ENCODE results near the gene ILRUN. TPM values are rescaled to one million over a fixed set of nuclear protein-coding genes. Genes with fewer than 3 reads are reported as not detected.
A peak's percentile ranks its signal among the peaks of the same experiment; 100 is the strongest.
"Not testable (repeated sequence)": the region's sequence is repeated elsewhere in the genome, so short reads cannot be mapped to it uniquely, and the experiment has no call there.

The ILRUN gene
- total RNA-seq (10 to 100 TPM; 29.4 to 59.8 (median 47.6) TPM), polyA plus RNA-seq (10 to 100 TPM; 40.2 to 86.5 TPM)
- long read RNA-seq, donor 1, full-length matches to known transcripts, result 5 of 34 reads
- long read RNA-seq, donor 1, partial matches to known transcripts, result 1 of 34 reads
- long read RNA-seq, donor 1, other reads (novel, unspliced or antisense), result 28 of 34 reads
- long read RNA-seq, donor 2, full-length matches to known transcripts, result 19 of 58 reads
- long read RNA-seq, donor 2, partial matches to known transcripts, result 39 of 58 reads
- long read RNA-seq, donor 2, other reads (novel, unspliced or antisense), result 0 of 58 reads
- long read RNA-seq, donor 3, full-length matches to known transcripts, result 25 of 48 reads
- long read RNA-seq, donor 3, partial matches to known transcripts, result 7 of 48 reads
- long read RNA-seq, donor 3, other reads (novel, unspliced or antisense), result 16 of 48 reads

GRCh38 chr6:34696739-34697543 lies at the start of gene ILRUN:
ILRUN (minus strand) TSS chr6:34696767; CDS start chr6:34696603, 164 bp downstream.
- H3K9me3 ChIP-seq, result no peaks in the 10 kb centered on the region
- 1% methylated on average over 40 to 44 of the region's 49 CpGs for WGBS, 3 donors

GRCh38 chr6:34745277-34746103 lies 48.9 kb upstream of the ILRUN start:
- H3K36me3 ChIP-seq, result no peaks in the 10 kb centered on the region
- no peaks in the 10 kb centered on the region for H3K4me1 ChIP-seq (ENCODE audit: insufficient read depth)
- H3K27ac ChIP-seq, result no peak overlapping the region
- WGBS, 3 donors, result 79 to 83% (median 82%) methylated on average over 10 of the region's 10 CpGs
- H3K9me3 ChIP-seq, result no peaks in the 10 kb centered on the region
- no peak overlapping the region for H3K4me3 ChIP-seq
- TF ChIP-seq CTCF (IDR thresholded peaks at IDR 0.05), result no peak
- TF ChIP-seq POLR2A (IDR thresholded peaks at IDR 0.05), result no peak
- TF ChIP-seq EP300 (IDR thresholded peaks at IDR 0.05), result no peak
- no peaks in the 10 kb centered on the region for H3K27me3 ChIP-seq
- no peak for DNase-seq
- intact Hi-C loops (cut with DNase I), result no loop called here

More at GRCh38 chr6:34696739-34697543, at the start of gene ILRUN:
- TF ChIP-seq POLR2A (IDR thresholded peaks at IDR 0.05) (peak; percentile 88), CTCF (IDR thresholded peaks at IDR 0.05) (no peak), EP300 (IDR thresholded peaks at IDR 0.05) (peak; percentile 8)
- no peaks in the 10 kb centered on the region for H3K27me3 ChIP-seq
- no peaks in the 10 kb centered on the region for H3K36me3 ChIP-seq
- H3K4me1 ChIP-seq (ENCODE audit: insufficient read depth), result peaks cover 13% of the 10 kb centered on the region
- intact Hi-C loops (cut with DNase I), result loop anchor here in 1 of 4 donors (5.0 kb wide), 1 partner anchor 60 kb away; the partner anchor contains the start of gene SNRPC
- DNase-seq, result peak; percentile 97 to 99 (median 98)
- H3K27ac ChIP-seq, result peak within 1 kb of the TSS; percentile 66 to 87
- peak within 1 kb of the TSS; percentile 68 for H3K4me3 ChIP-seq

- DNase-seq; H3K36me3 ChIP-seq; intact Hi-C loops (cut with DNase I); H3K4me1 ChIP-seq (ENCODE audit: insufficient read depth); H3K4me3 ChIP-seq; H3K27ac ChIP-seq; H3K27me3 ChIP-seq; H3K9me3 ChIP-seq: not testable (repeated sequence)
- 93 to 95% (median 94%) methylated on average over 10 of the region's 10 CpGs for WGBS, 3 donors
These were observed 47.7 kb upstream of the ILRUN start for GRCh38 chr6:34744294-34744647.

- DNase-seq, result no peak
- H3K4me3 ChIP-seq, result no peak overlapping the region
- no peaks in the 10 kb centered on the region for H3K27me3 ChIP-seq
- 68 to 75% (median 69%) methylated on average over 7 of the region's 7 CpGs for WGBS, 3 donors
- no peaks in the 10 kb centered on the region for H3K4me1 ChIP-seq (ENCODE audit: insufficient read depth)
- no peaks in the 10 kb centered on the region for H3K36me3 ChIP-seq
- TF ChIP-seq CTCF (IDR thresholded peaks at IDR 0.05) (no peak), POLR2A (IDR thresholded peaks at IDR 0.05) (no peak), EP300 (IDR thresholded peaks at IDR 0.05) (no peak)
- H3K27ac ChIP-seq, result no peak overlapping the region
- intact Hi-C loops (cut with DNase I), result no loop called here
- no peaks in the 10 kb centered on the region for H3K9me3 ChIP-seq
These were observed 47.2 kb upstream of the ILRUN start for GRCh38 chr6:34743625-34744293.

Data from ovary (tissue), 10 donors.